GM12878 (cell line): ENCODE results near the gene MUL1. TPM values are rescaled to one million over a fixed set of nuclear protein-coding genes. Genes with fewer than 3 reads are reported as not detected.

Experiments used
- ATAC-seq: fragments of 200-7000 bp; cut with Tn5 transposase; 3 replicates; pipeline ENCODE4 v1.9.1; 2020; ENCODE audit warnings: mild to moderate bottlenecking, moderate library complexity
- BruUV-seq: library from RNA; stranded (reverse); fragments of 400-500 nt; replicated peaks from 2 replicates; lab custom pipeline; 2021; lab: Mats Ljungman, UMichigan
- CTCF ChIA-PET: fragments of 300-600 bp; sonication (Branson Sonifier 250); formaldehyde crosslinking; extraction: SDS; loops from one replicate; lab custom pipeline; 2021; ENCODE audit warnings: inconsistent platforms; lab: Yijun Ruan, JAX
- POLR2A ChIA-PET: fragments of 350-600 bp; formaldehyde crosslinking; extraction: SDS; loops from one replicate; lab custom pipeline; 2021; ENCODE audit warnings: inconsistent platforms; lab: Charles Lee
- RAD21 ChIA-PET: fragments of 300-600 bp; sonication (Branson Sonifier 250); formaldehyde crosslinking; loops from one replicate; lab custom pipeline; 2023; ENCODE audit warnings: antibody characterized with exemption; ENCODE audit not compliant: unreplicated experiment; lab: Charles Lee
- SMC1A ChIA-PET: fragments of 300-600 bp; sonication (Branson Sonifier 250); formaldehyde crosslinking; loops from one replicate; lab custom pipeline; 2023; ENCODE audit not compliant: unreplicated experiment, uncharacterized antibody; lab: Charles Lee
- DNase-seq: peaks from one replicate; pipeline ENCODE4 v3.0.0-alpha.2; 2011; ENCODE audit warnings: low read depth, low spot score
- FAIRE-seq: peaks from 3 replicates; lab custom pipeline; 2011; peaks lifted over from hg19 to GRCh38; lab: Jason Lieb, UNC
- H2AFZ ChIP-seq: 2 replicates; pipeline ENCODE4 v1.6.0; 2011; ENCODE audit warnings: low read depth, low read length, control low read depth; ENCODE audit not compliant: control insufficient read depth
- H3K27ac ChIP-seq: 2 replicates; pipeline ENCODE4 v1.5.1; 2011; ENCODE audit warnings: control low read depth; ENCODE audit not compliant: control insufficient read depth, insufficient read depth
- H3K27me3 ChIP-seq, 2 experiments: replicated peaks in 1 of 2; 2 replicates each; pipeline versions ENCODE4 v1.6.0 to v1.6.1; 2011; ENCODE audit warnings: low read length in 1 of 2; ENCODE audit not compliant: control insufficient read depth in 2 of 2, insufficient read depth in 2 of 2
- H3K36me3 ChIP-seq, 2 experiments: 2 replicates each; pipeline ENCODE4 v1.5.1; 2011; ENCODE audit warnings: low read length in 1 of 2; ENCODE audit not compliant: control insufficient read depth in 2 of 2, insufficient read depth in 2 of 2
- H3K4me1 ChIP-seq: 2 replicates; pipeline ENCODE4 v1.6.1; 2011; ENCODE audit warnings: mild to moderate bottlenecking, low read length, moderate library complexity, mixed read lengths; ENCODE audit not compliant: control insufficient read depth, insufficient read depth
- H3K4me2 ChIP-seq: 2 replicates; pipeline ENCODE4 v1.6.0; 2011; ENCODE audit warnings: control low read depth; ENCODE audit not compliant: control insufficient read depth, insufficient read depth
- H3K4me3 ChIP-seq: fragments of 200-600 bp; sonication (generic); 2 replicates; pipeline ENCODE4 v1.5.1; 2016
- H3K79me2 ChIP-seq: 2 replicates; pipeline ENCODE4 v1.6.0; 2011; ENCODE audit warnings: low read length; ENCODE audit not compliant: control insufficient read depth, insufficient read depth
- H3K9ac ChIP-seq: 2 replicates; pipeline ENCODE4 v1.8.0; 2011; ENCODE audit warnings: low read length, control low read depth, mixed read lengths; ENCODE audit not compliant: control insufficient read depth, insufficient read depth
- H3K9me3 ChIP-seq: replicated peaks from 3 replicates; pipeline ENCODE4 v1.5.1; 2011; ENCODE audit warnings: mild to moderate bottlenecking, low read length; ENCODE audit not compliant: control insufficient read depth, insufficient read depth
- H4K20me1 ChIP-seq: 2 replicates; pipeline ENCODE4 v1.6.0; 2011; ENCODE audit not compliant: control insufficient read depth, insufficient read depth
- BRCA1 ChIP-seq: IDR thresholded peaks from 2 replicates; pipeline ENCODE4 v1.6.1; 2011; ENCODE audit warnings: low read depth, low read length, improper control_type of control experiment
- CBX5 ChIP-seq: sonication (generic); IDR thresholded peaks from 2 replicates; pipeline ENCODE4 v1.6.1; 2016; ENCODE audit warnings: low read depth, moderate library complexity, mild to moderate bottlenecking, inconsistent platforms
- CEBPB ChIP-seq, 2 experiments: fragments of 150-350 bp in 1 of 2; IDR thresholded peaks; 2 replicates each; pipeline ENCODE4 v1.6.1; 2012 to 2014; ENCODE audit warnings: low read depth in 2 of 2, low read length in 2 of 2, borderline replicate concordance in 1 of 2, inconsistent platforms in 1 of 2
- DPF2 ChIP-seq: fragments of 450-650 bp; IDR thresholded peaks from 2 replicates; pipeline ENCODE4 v1.6.1; 2017; ENCODE audit warnings: mild to moderate bottlenecking
- EED ChIP-seq: sonication (generic); IDR thresholded peaks from 2 replicates; pipeline ENCODE4 v1.6.1; 2016; ENCODE audit warnings: antibody characterized with exemption, low read depth
- EGR1 ChIP-seq, 2 experiments: IDR thresholded peaks; 1 replicate in 1 of 2; 2 replicates in 1 of 2; pipeline ENCODE4 v1.6.1; 2011 to 2012; ENCODE audit warnings: low read depth in 2 of 2, low read length in 2 of 2, borderline replicate concordance in 1 of 2, mild to moderate bottlenecking in 1 of 2, moderate library complexity in 1 of 2
- EP300 ChIP-seq, 2 experiments: fragments of 150-350 bp in 1 of 2; IDR thresholded peaks; 2 replicates each; pipeline ENCODE4 v1.6.1; 2011 to 2012; ENCODE audit warnings: low read depth in 2 of 2, low read length in 2 of 2, borderline replicate concordance in 1 of 2, improper control_type of control experiment in 1 of 2, inconsistent platforms in 1 of 2; ENCODE audit not compliant: control insufficient read depth in 1 of 2
- JUNB ChIP-seq: IDR thresholded peaks from 2 replicates; pipeline ENCODE4 v1.6.1; 2016; ENCODE audit warnings: antibody characterized with exemption, mild to moderate bottlenecking
- NRF1 ChIP-seq: conservative IDR thresholded peaks from 2 replicates; pipeline ENCODE4 v1.6.1; 2011; ENCODE audit warnings: mild to moderate bottlenecking, low read depth, low read length, improper control_type of control experiment
- SREBF1 ChIP-seq: IDR thresholded peaks from 2 replicates; pipeline ENCODE4 v1.6.1; 2012; ENCODE audit warnings: mild to moderate bottlenecking, low read length
- SREBF2 ChIP-seq: IDR thresholded peaks from 2 replicates; pipeline ENCODE4 v1.6.1; 2012; ENCODE audit warnings: mild to moderate bottlenecking, low read length
- TARDBP ChIP-seq: IDR thresholded peaks from 2 replicates; pipeline ENCODE4 v1.6.1; 2016; ENCODE audit warnings: borderline replicate concordance
- ZNF217 ChIP-seq: fragments of 450-650 bp; IDR thresholded peaks from 2 replicates; pipeline ENCODE4 v1.6.1; 2017; ENCODE audit warnings: antibody characterized with exemption, mild to moderate bottlenecking
- WGBS: methylation state at CpG from one replicate; pipeline ENCODE4 v1.1.6; 2016; ENCODE audit warnings: low lambda C conversion rate; ENCODE audit not compliant: insufficient replicate concordance, insufficient coverage; ENCODE audit errors: missing lambda C conversion rate; 5-methylcytosine and 5-hydroxymethylcytosine counted together
- in situ Hi-C: fragments of 300-500 bp; cut with MboI; formaldehyde crosslinking; loops from 9 replicates; pipeline ENCODE4 v1.14.3; 2018; ENCODE audit warnings: mixed read lengths
- intact Hi-C: fragments of 100-400 bp; cut with micrococcal nuclease; formaldehyde crosslinking; loops from one replicate; pipeline ENCODE4 v1.14.2; 2022; ENCODE audit not compliant: unreplicated experiment
- polyA plus RNA-seq, 11 experiments: library from polyadenylated mRNA; depleted of rRNA in 4 of 11; unstranded in 6 of 11; stranded (reverse) in 5 of 11; fragments of >200 nt; fragmentation: Nextera tagmentation in 4 of 11; fragmentation: Illumina TruSeq in 1 of 11; extraction: Ambion mirVana in 4 of 11; extraction: Trizol in 1 of 11; gene quantifications; 1 replicate in 1 of 11; 2 replicates in 10 of 11; pipeline versions ENCODE4 v1.2.1 to v1.2.3, GENCODE V29; 2011 to 2016; ENCODE audit warnings: inconsistent platforms in 2 of 11, missing spikeins in 2 of 11, low read depth in 1 of 11
- total RNA-seq, 4 experiments: library from RNA; depleted of rRNA in 3 of 4; stranded (reverse); fragments of >200 nt in 3 of 4; fragmentation: Illumina TruSeq in 1 of 4; extraction: Trizol in 1 of 4; gene quantifications; 2 replicates each; pipeline versions ENCODE4 v1.2.1 to v1.2.3, GENCODE V29; 2013 to 2021

Gene MUL1
- total and polyA plus RNA-seq, 10 of the 15 experiments (the other 5 are each of a cell fraction or from before 2014, with no cell fraction given): 4.9 to 27.0 (median 15.5) TPM

DNA sequence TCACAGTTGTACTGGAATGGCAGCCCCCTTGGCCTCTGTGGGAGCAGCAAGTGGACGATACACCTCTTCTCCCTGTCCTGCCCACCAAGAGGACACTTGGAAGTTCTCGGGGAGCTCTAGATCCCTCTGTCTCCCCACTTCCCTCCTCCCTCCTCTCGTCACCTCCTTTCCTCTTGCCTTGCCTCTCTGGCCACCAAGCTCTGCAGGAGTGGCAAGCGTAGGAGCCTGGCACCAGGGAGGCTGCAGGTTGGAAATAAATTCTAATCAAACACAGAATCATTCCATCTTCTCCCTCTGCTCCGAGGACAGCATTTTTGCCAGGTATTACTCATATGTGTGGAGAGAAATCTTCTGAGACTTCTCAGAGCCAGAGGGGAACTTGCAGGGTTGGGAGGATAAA is 42.8 kb downstream of the MUL1 start:
- no peaks in the 10 kb centered on the region; a peak in 1 of 4 replicates for H3K27me3 ChIP-seq
- H3K4me1 ChIP-seq: no peaks in the 10 kb centered on the region
- H3K79me2 ChIP-seq: no peaks in the 10 kb centered on the region
- in situ Hi-C loops (no loop called here), intact Hi-C loops (no loop called here)
- CTCF ChIA-PET: no interaction called here
- H4K20me1 ChIP-seq: no peaks in the 10 kb centered on the region
- H3K9me3 ChIP-seq: no peaks in the 10 kb centered on the region; the same call in 2 of the 3 replicates
- no peak overlapping the region for H2AFZ ChIP-seq
- RAD21 ChIA-PET: no interaction called here
- no peak for TF ChIP-seq EED
- no peak for TF ChIP-seq BRCA1
- no peak for TF ChIP-seq SREBF1
- no peak for TF ChIP-seq JUNB
- TF ChIP-seq TARDBP: no peak
- no peak for TF ChIP-seq NRF1
- TF ChIP-seq ZNF217: no peak
- TF ChIP-seq EGR1 (IDR thresholded peaks at IDR 0.05; ENCODE audit: borderline replicate concordance in 1 of 2, low read depth in 2 of 2, low read length in 2 of 2): no peak
- TF ChIP-seq CEBPB (IDR thresholded peaks at IDR 0.05; ENCODE audit: borderline replicate concordance in 1 of 2, low read depth in 2 of 2, low read length in 2 of 2): no peak
- no peak for TF ChIP-seq CBX5
- TF ChIP-seq SREBF2: no peak
- TF ChIP-seq EP300 (IDR thresholded peaks at IDR 0.05; ENCODE audit: borderline replicate concordance in 1 of 2, control insufficient read depth in 1 of 2, low read depth in 2 of 2, low read length in 2 of 2): no peak
- no peak for TF ChIP-seq DPF2
- FAIRE-seq: no peak
- BruUV-seq: no TSS peak
- WGBS: 9% methylated on average over 5 of the region's 5 CpGs
- no peak for DNase-seq
- no peak overlapping the region for H3K9ac ChIP-seq
- H3K36me3 ChIP-seq: no peaks in the 10 kb centered on the region
- POLR2A ChIA-PET: no interaction called here
- no peak overlapping the region for H3K27ac ChIP-seq
- no peak overlapping the region for H3K4me2 ChIP-seq
- no peak overlapping the region for H3K4me3 ChIP-seq
- no peak for ATAC-seq
- SMC1A ChIA-PET: no interaction called here
